Measurements from ENCODE around the gene CCL11. TPM values are rescaled to one million over a fixed set of nuclear protein-coding genes. Genes with fewer than 3 reads are reported as not detected.
"Not testable (repeated sequence)": the region's sequence is repeated elsewhere in the genome, so short reads cannot be mapped to it uniquely, and the experiment has no call there.

Gene CCL11
- total RNA-seq, 1 donor = not detected

DNA sequence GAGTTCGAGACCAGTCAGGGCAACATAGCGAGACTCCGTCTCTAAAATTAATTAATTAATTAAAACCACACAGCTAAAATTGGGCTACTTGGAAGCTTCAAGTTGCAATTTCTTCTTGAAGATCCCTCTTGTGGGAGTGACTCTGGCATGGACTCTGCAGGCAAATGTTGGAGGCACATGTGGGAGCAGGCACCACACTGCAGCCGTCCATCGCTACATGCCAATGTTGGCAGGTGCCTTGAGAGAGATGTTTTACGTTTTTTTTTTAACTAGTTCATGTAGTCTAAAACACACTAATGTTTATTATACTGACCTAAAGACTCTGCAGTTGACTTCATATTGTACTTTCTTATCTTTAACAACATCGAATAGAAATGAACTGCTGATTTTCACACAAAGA lies 25.7 kb downstream of the CCL11 start:
- Histone ChIP-seq H3K4me1 (ENCODE audit: insufficient read depth, low read length) (peaks cover 51% of the 10 kb centered on the region), H3K4me3 (ENCODE audit: low read length) (no peak overlapping the region), H3K27me3 (ENCODE audit: insufficient read depth, low read length) (peaks cover 6% of the 10 kb centered on the region), H3K9me3 (ENCODE audit: low read depth, low read length) (no peaks in the 10 kb centered on the region)

DNA sequence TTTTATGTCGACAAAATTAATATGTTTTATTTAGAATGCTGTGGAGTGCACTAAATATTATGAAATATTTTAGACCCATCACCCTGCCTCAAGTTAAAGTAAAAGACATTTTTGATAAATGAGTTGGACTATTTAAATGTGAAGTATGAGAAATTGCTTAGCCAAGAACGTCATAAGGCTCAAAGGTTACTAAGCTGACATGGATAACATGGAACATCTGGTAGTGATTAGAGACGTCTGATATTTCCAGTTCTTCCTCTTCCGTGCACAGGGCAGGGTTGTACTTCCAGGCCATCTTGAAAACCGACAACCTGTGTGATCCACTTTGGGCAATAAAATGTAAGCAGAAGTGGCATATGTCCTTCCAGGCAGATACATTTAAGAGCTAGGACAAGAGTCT lies 26.5 kb downstream of the CCL11 start:
- peaks cover 6% of the 10 kb centered on the region for H3K27me3 ChIP-seq (ENCODE audit: insufficient read depth, low read length)
- no peaks in the 10 kb centered on the region for H3K9me3 ChIP-seq (ENCODE audit: low read depth, low read length)
- no peak overlapping the region for H3K4me3 ChIP-seq (ENCODE audit: low read length)
- H3K4me1 ChIP-seq (ENCODE audit: insufficient read depth, low read length) = peaks cover 43% of the 10 kb centered on the region

DNA sequence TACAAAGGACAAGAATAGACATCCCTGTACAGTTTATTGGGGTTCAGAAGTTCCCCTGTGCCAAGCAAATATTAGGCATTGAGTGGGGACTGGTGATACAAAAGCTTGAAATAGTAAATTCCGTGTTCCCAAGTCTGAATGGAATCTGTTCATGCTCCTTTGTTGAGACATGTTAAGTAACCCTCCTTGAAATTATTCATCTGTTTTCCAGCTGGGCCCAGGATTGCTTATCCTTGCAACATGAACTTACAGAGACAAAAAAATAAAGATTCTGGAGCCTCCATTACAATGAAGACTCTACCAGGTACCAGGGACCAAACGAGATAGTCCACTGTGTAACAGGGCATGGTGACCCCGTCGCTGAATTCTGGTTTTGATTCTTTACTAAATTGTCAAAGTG lies 27.6 kb downstream of the CCL11 start:
- H3K27me3 ChIP-seq (ENCODE audit: insufficient read depth, low read length) = peaks cover 6% of the 10 kb centered on the region
- H3K9me3 ChIP-seq (ENCODE audit: low read depth, low read length) = no peaks in the 10 kb centered on the region

DNA sequence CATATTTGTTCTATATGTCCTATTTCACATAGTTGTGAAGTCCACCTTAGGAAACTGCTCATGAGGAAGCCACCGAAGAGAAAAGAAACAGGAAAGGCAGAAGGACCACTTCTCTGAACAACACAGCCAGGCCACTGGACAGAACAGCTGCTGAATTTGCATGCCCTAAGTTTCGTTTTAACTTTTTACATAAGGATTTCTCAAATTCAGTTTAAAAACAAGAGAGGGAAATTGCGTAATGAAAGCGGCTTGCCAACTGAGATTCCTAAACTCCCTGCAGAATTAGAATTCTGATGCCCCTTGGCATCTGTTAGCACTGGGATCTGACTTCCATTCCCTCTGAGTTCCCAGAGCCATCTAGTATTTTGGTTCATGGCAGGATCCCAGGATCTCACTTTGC lies 28.7 kb downstream of the CCL11 start:
- Histone ChIP-seq H3K4me1 (ENCODE audit: insufficient read depth, low read length) (peaks cover 37% of the 10 kb centered on the region), H3K9me3 (ENCODE audit: low read depth, low read length) (no peaks in the 10 kb centered on the region), H3K27me3 (ENCODE audit: insufficient read depth, low read length) (peaks cover 6% of the 10 kb centered on the region), H3K4me3 (ENCODE audit: low read length) (no peak overlapping the region)

More for the DNA sequence above, 27.6 kb downstream of the CCL11 start:
- no peak overlapping the region for H3K4me3 ChIP-seq (ENCODE audit: low read length)
- H3K4me1 ChIP-seq (ENCODE audit: insufficient read depth, low read length) = peaks cover 33% of the 10 kb centered on the region

DNA sequence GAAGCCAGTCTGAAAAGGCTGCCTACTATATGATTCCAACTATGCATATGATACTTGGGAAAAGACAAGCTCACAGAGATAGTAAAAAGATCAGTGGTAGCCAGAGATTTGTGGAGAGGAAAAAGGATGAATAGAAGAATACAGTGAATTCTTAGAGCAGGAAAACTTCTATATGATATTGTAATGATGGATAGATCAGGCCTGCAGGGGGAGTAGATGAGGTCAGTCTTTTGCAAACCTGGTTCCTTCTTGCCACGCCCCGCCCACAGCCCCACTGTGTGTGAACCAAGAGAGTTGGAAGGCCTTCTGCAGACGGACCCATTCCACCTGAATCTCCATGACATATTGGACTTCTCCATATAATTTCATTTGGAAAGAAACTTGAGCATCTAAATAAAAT lies 32.9 kb downstream of the CCL11 start:
- no peaks in the 10 kb centered on the region for H3K9me3 ChIP-seq (ENCODE audit: low read depth, low read length)
- H3K4me3 ChIP-seq (ENCODE audit: low read length) = no peak overlapping the region
- no peaks in the 10 kb centered on the region for H3K27me3 ChIP-seq (ENCODE audit: insufficient read depth, low read length)
- peaks cover 33% of the 10 kb centered on the region for H3K4me1 ChIP-seq (ENCODE audit: insufficient read depth, low read length)

DNA sequence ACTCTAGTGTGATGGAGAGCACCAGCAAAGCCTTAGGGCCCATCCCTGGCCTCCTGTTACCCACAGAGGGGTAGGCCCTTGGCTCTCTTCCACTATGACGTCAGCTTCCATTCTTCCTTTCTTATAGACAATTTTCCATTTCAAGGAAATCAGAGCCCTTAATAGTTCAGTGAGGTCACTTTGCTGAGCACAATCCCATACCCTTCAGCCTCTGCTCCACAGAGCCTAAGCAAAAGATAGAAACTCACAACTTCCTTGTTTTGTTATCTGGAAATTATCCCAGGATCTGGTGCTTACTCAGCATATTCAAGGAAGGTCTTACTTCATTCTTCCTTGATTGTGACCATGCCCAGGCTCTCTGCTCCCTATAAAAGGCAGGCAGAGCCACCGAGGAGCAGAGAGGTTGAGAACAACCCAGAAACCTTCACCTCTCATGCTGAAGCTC lies 33.5 kb downstream of the CCL11 start, which contains the start of gene CCL8:
CCL8 (plus strand) TSS at position 397 of the 445 bp plus-strand sequence. CDS start 67 bp downstream, outside the sequence.
- Histone ChIP-seq H3K4me3 (ENCODE audit: low read length) (no peak within 1 kb of the TSS), H3K27me3 (ENCODE audit: insufficient read depth, low read length) (no peaks in the 10 kb centered on the region), H3K9me3 (ENCODE audit: low read depth, low read length) (no peaks in the 10 kb centered on the region), H3K4me1 (ENCODE audit: insufficient read depth, low read length) (peaks cover 27% of the 10 kb centered on the region)

DNA sequence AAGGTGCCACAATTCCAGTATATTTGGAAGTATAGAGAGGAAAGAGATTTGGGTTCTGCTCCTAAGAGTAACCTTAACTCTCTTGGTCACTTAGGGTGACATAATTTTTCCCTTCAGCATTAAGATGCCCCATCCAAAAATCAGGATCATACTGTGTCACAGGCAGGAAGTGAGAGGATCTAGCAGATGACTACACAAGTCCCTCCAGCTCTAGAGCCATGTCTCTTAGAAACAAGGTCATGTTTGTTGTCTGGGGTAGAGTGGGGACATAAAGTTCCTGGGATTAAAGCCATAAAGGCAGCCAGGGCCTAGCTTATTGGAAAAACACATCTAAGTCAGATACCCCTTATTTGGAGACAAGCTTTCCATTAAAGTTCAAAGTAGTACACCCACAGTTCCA lies 36.4 kb downstream of the CCL11 start:
- no peak overlapping the region for H3K4me3 ChIP-seq (ENCODE audit: low read length)
- no peaks in the 10 kb centered on the region for H3K9me3 ChIP-seq (ENCODE audit: low read depth, low read length)
- peaks cover 13% of the 10 kb centered on the region for H3K4me1 ChIP-seq (ENCODE audit: insufficient read depth, low read length)
- H3K27me3 ChIP-seq (ENCODE audit: insufficient read depth, low read length) = peaks cover 4% of the 10 kb centered on the region

DNA sequence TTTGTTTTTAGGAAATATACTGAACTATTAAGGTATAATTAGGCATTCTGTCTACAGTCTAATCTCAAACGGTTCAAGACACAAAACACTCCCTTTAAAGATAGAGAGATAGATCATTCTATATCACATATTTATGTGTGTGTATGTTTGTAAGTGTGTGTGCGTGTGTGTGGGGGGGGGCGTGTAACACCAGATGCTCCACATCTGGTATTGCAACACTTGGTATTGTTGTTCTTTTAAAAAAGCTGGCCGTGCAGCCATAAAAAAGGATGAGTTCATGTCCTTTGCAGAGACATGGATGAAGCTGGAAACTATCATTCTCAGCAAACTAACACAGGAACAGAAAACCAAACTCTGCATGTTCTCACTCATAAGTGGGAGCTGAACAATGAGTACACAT lies 42.0 kb downstream of the CCL11 start:
- H3K4me1 ChIP-seq (ENCODE audit: insufficient read depth, low read length); H3K9me3 ChIP-seq (ENCODE audit: low read depth, low read length); H3K27me3 ChIP-seq (ENCODE audit: insufficient read depth, low read length); H3K4me3 ChIP-seq (ENCODE audit: low read length): not testable (repeated sequence)

DNA sequence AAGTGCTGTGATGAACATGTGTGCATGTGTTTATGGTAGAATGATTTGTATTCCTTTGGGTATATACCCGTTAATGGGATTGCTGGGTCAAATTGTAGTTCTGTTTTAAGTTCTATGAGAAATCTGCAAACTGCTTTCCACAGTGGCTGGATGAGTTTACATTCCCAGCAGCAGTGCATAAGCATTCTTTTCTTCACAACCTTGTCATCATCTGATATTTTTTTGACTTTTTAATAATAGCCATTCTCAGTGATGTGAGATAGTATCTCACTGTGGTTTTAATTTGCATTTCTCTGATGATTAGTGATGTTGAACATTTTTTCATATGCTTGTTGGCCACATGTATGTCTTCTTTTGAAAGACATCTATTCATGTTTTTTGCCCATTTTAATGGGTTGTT lies 52.2 kb downstream of the CCL11 start:
- Histone ChIP-seq H3K4me3 (ENCODE audit: low read length) (no peak overlapping the region), H3K9me3 (ENCODE audit: low read depth, low read length) (no peaks in the 10 kb centered on the region), H3K27me3 (ENCODE audit: insufficient read depth, low read length) (peaks cover 17% of the 10 kb centered on the region), H3K4me1 (ENCODE audit: insufficient read depth, low read length) (no peaks in the 10 kb centered on the region)

Other genes with a start within 250 kb of the CCL11 start
- 2.2 TPM for gene CCL2, start 30.5 kb upstream of the CCL11 start, total RNA-seq
- 3.1 TPM for gene CCL7, start 15.5 kb upstream of the CCL11 start, total RNA-seq
- gene CCL8, start 33.7 kb downstream of the CCL11 start, total RNA-seq = not detected
- gene CCL13, start 70.7 kb downstream of the CCL11 start, total RNA-seq = not detected
- gene CCL1, start 77.5 kb downstream of the CCL11 start, total RNA-seq = not detected

Data from mononuclear cell (primary cell).